ENCODE data around the gene BSG. TPM values are rescaled to one million over a fixed set of nuclear protein-coding genes. Genes with fewer than 3 reads are reported as not detected.

BSG gene
- total and polyA plus RNA-seq, 2 donors (not counting 1 experiment from before 2014, with no cell fraction given), result 246 to 325 TPM

- Histone ChIP-seq H3K4me2 (ENCODE audit: extremely low read depth, insufficient read depth, low read length) (no peak overlapping the region), H3K9me3 (ENCODE audit: control insufficient read depth, insufficient read depth, low read depth, low read length) (no peaks in the 10 kb centered on the region), H3K4me1 (ENCODE audit: control insufficient read depth, extremely low read depth, insufficient read depth, low read length) (no peaks in the 10 kb centered on the region), H3K9ac (ENCODE audit: insufficient read depth, low read length) (no peak overlapping the region), H3K36me3 (ENCODE audit: control insufficient read depth, insufficient read depth, low read length) (no peaks in the 10 kb centered on the region), H3K4me3 (replicated peaks in 1 of 4; ENCODE audit: control extremely low read depth in 1 of 4, insufficient read depth in 1 of 4, low read depth in 3 of 4, low read length in 4 of 4) (no peak overlapping the region), H4K20me1 (ENCODE audit: control insufficient read depth, extremely low read depth, insufficient read depth, low read length) (no peaks in the 10 kb centered on the region), H3K27ac (ENCODE audit: insufficient read depth, low read length) (no peak overlapping the region), H3K27me3 (ENCODE audit: control insufficient read depth, insufficient read depth, low read length) (no peaks in the 10 kb centered on the region), H2AFZ (ENCODE audit: low read length) (no peak overlapping the region), H3K79me2 (ENCODE audit: control insufficient read depth, insufficient read depth, low read length) (no peaks in the 10 kb centered on the region)
- DNase-seq (ENCODE audit: low read depth in 2 of 2), result no peak
- TF ChIP-seq CTCF (conservative IDR thresholded peaks at IDR 0.05 in 1 of 2, IDR thresholded peaks at IDR 0.05 in 1 of 2; ENCODE audit: low read depth in 1 of 2, low read length in 2 of 2) (no peak), EZH2 (IDR thresholded peaks at IDR 0.05; ENCODE audit: low read length, missing control alignments) (no peak)
Observed at GRCh38 chr19:594265-594870, 22.0 kb downstream of the BSG start.

- H3K4me2 ChIP-seq (ENCODE audit: extremely low read depth, insufficient read depth, low read length), result no peak overlapping the region
- H3K9ac ChIP-seq (ENCODE audit: insufficient read depth, low read length), result no peak overlapping the region
- H2AFZ ChIP-seq (ENCODE audit: low read length), result no peak overlapping the region
- no peaks in the 10 kb centered on the region for H3K9me3 ChIP-seq (ENCODE audit: control insufficient read depth, insufficient read depth, low read depth, low read length)
- no peaks in the 10 kb centered on the region for H3K36me3 ChIP-seq (ENCODE audit: control insufficient read depth, insufficient read depth, low read length)
- TF ChIP-seq EZH2 (IDR thresholded peaks at IDR 0.05; ENCODE audit: low read length, missing control alignments) (no peak), CTCF (conservative IDR thresholded peaks at IDR 0.05 in 1 of 2, IDR thresholded peaks at IDR 0.05 in 1 of 2; ENCODE audit: low read depth in 1 of 2, low read length in 2 of 2) (no peak)
- H3K27me3 ChIP-seq (ENCODE audit: control insufficient read depth, insufficient read depth, low read length), result no peaks in the 10 kb centered on the region
- no peaks in the 10 kb centered on the region for H3K4me1 ChIP-seq (ENCODE audit: control insufficient read depth, extremely low read depth, insufficient read depth, low read length)
- no peaks in the 10 kb centered on the region for H3K79me2 ChIP-seq (ENCODE audit: control insufficient read depth, insufficient read depth, low read length)
- no peak for DNase-seq (ENCODE audit: low read depth in 2 of 2)
- no peaks in the 10 kb centered on the region for H4K20me1 ChIP-seq (ENCODE audit: control insufficient read depth, extremely low read depth, insufficient read depth, low read length)
- H3K27ac ChIP-seq (ENCODE audit: insufficient read depth, low read length), result no peak overlapping the region
- H3K4me3 ChIP-seq (replicated peaks in 1 of 4; ENCODE audit: control extremely low read depth in 1 of 4, insufficient read depth in 1 of 4, low read depth in 3 of 4, low read length in 4 of 4), result no peak overlapping the region
Observed at GRCh38 chr19:595326-596262, 23.2 kb downstream of the BSG start.

GRCh38 chr19:596263-596655 is 23.9 kb downstream of the BSG start:
- Histone ChIP-seq H3K4me2 (ENCODE audit: extremely low read depth, insufficient read depth, low read length) (no peak overlapping the region), H3K9ac (ENCODE audit: insufficient read depth, low read length) (no peak overlapping the region), H3K4me1 (ENCODE audit: control insufficient read depth, extremely low read depth, insufficient read depth, low read length) (no peaks in the 10 kb centered on the region), H3K27ac (ENCODE audit: insufficient read depth, low read length) (no peak overlapping the region), H3K27me3 (ENCODE audit: control insufficient read depth, insufficient read depth, low read length) (no peaks in the 10 kb centered on the region), H3K79me2 (ENCODE audit: control insufficient read depth, insufficient read depth, low read length) (no peaks in the 10 kb centered on the region), H3K36me3 (ENCODE audit: control insufficient read depth, insufficient read depth, low read length) (no peaks in the 10 kb centered on the region), H4K20me1 (ENCODE audit: control insufficient read depth, extremely low read depth, insufficient read depth, low read length) (no peaks in the 10 kb centered on the region), H3K4me3 (replicated peaks in 1 of 4; ENCODE audit: control extremely low read depth in 1 of 4, insufficient read depth in 1 of 4, low read depth in 3 of 4, low read length in 4 of 4) (no peak overlapping the region), H3K9me3 (ENCODE audit: control insufficient read depth, insufficient read depth, low read depth, low read length) (no peaks in the 10 kb centered on the region), H2AFZ (ENCODE audit: low read length) (no peak overlapping the region)
- TF ChIP-seq EZH2 (IDR thresholded peaks at IDR 0.05; ENCODE audit: low read length, missing control alignments) (no peak), CTCF (conservative IDR thresholded peaks at IDR 0.05 in 1 of 2, IDR thresholded peaks at IDR 0.05 in 1 of 2; ENCODE audit: low read depth in 1 of 2, low read length in 2 of 2) (no peak)
- no peak for DNase-seq (ENCODE audit: low read depth in 2 of 2)
